Cerebellar nuclear complex (tissue), 1 donor: ENCODE measurements around the gene FAM20C.

ENCODE experiments used
- DNase-seq, 2 experiments: peaks; one replicate each; lab custom pipeline; 2025; lab: John Stamatoyannopoulos, UW

The FAM20C gene

DNA sequence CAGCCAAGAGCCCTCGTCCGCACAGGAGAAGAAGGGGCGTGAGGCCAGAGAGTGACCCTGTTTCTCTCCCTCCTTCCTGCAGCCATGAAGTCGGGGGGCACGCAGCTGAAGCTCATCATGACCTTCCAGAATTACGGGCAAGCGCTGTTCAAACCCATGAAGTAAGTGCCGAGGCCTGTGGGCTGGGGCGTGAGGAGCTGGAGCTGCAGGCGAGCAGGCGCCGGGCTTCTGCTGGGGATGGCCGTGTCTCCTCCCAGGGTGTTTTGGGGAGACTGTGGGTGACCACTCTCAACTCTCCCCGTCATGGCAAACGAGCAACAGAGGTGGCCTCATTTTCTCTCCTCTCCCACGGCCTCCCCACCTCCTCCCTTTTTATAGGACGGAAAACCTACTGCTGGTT, 16.4 kb downstream of the FAM20C start:
- DNase-seq, result no peak

GRCh38 chr7:209416-209815, 17.0 kb downstream of the FAM20C start:
- no peak for DNase-seq

DNA sequence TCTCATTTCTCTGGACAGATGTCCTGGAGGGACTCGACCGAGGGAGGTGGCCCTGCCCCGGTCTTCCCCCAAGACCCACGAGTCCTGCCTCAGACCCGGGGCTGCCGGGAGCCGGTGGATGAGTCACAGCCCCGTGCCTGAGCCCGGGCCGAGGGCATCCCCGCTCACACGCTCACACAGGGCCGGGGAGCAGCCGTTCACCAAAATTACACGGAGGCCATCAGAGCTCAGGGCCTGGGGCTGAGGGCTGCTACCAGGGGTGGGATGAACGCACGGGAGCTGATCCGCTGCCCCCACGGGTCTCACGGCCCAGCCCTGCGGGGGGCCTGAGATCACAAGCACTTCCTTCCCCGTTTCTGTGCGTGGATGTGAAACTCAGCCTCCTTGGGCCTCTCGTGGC, 17.5 kb downstream of the FAM20C start:
- DNase-seq, result no peak

- no peak for DNase-seq
These were observed 18.1 kb downstream of the FAM20C start for GRCh38 chr7:210401-210925.

DNA sequence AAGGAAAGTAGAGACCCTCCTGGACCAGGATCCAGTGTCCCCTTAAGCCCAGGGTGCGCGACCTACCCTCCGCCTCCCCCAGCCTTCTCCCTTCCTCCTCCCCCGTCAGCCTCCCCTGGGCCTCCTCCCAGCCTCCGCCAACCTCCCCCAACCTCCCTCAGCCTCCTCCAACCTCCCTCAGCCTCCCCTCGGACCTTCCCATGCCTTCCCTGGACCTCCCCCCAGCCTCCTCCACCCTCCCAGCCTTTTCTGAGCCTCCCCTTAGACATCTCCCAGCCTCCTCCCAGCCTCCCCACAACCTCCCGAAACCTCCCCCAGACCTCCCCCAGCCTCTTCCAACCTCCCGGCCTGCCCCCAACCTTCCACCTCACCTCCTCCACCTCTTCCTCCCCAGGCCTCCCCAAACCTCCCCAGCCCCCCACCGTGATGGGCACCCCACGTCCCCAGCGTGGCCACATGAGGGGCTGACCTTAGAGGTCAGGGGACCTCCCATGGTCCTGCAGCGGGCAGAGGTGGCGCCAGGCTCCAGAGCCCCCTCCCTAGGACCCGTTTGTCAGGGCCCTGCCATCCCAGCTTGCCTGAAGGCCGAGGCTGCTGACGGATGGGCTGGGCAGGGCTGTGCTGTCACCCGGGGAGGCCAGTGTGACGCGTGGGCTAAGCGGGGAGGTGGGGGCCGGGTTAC, 18.8 kb downstream of the FAM20C start:
- DNase-seq, result no peak

DNA sequence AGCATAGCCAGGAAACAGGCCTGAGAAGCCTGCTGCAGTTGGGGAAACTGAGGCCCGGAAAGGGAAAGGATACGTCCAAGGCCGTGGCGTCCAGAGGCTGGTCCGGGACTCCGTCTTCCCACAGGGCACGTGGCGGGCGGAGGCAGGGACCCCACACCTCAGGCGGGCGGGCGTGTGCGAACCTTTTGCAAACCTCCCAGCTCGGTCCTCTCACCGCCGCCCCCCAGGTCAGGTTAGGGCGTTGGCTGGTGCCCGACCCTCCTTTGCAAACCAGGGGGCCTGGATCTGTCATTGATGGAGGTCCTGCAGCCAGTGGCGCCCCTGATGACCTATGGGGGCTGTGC, 19.3 kb downstream of the FAM20C start:
- no peak for DNase-seq

- no peak for DNase-seq
These were observed 20.4 kb downstream of the FAM20C start for GRCh38 chr7:212754-213153.

GRCh38 chr7:213324-213993, 21.1 kb downstream of the FAM20C start:
- DNase-seq, result no peak

GRCh38 chr7:214410-215212, 22.2 kb downstream of the FAM20C start:
- no peak for DNase-seq

GRCh38 chr7:216360-217300, 24.3 kb downstream of the FAM20C start:
- no peak for DNase-seq

DNA sequence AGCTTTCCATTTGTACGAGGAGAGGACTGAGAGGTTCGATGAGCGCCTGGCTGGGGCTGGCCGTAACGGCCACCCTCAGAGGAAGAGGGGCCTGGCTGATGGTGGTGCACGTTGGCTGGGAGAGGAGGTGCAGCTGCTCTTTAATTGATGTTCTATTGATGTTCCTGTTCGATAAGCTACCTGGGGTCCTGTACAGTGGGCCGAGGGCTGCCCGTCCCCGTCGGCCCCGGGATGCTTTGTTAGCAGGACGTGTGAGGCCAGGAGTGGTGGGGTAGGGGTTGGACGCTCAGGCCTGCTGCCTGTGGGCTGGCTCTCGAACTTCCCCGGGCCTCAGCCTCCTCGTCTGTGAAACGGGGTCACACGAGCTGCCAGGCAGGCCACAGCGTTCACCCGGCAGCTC, 25.4 kb downstream of the FAM20C start:
- DNase-seq, result no peak

DNA sequence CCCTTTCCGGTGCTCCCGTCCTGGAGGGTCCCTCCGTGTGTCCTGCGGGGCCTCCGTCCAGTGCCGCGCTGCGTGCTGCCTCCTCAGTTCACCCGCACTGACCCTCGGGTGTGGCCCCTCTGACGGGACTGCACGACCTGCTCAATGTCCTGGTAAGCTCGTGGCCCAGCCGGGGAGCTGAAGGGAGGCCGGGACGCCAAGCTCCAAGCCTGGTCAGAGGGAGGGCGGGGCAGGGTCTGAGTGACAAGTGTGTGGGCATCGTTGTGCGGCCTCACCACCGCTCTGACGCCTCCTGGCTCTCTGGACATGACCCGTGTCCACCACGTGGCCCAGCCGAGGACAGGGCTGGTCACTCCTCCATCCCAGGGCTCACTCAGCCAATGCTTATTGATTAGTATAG, 25.9 kb downstream of the FAM20C start:
- DNase-seq, result no peak

DNA sequence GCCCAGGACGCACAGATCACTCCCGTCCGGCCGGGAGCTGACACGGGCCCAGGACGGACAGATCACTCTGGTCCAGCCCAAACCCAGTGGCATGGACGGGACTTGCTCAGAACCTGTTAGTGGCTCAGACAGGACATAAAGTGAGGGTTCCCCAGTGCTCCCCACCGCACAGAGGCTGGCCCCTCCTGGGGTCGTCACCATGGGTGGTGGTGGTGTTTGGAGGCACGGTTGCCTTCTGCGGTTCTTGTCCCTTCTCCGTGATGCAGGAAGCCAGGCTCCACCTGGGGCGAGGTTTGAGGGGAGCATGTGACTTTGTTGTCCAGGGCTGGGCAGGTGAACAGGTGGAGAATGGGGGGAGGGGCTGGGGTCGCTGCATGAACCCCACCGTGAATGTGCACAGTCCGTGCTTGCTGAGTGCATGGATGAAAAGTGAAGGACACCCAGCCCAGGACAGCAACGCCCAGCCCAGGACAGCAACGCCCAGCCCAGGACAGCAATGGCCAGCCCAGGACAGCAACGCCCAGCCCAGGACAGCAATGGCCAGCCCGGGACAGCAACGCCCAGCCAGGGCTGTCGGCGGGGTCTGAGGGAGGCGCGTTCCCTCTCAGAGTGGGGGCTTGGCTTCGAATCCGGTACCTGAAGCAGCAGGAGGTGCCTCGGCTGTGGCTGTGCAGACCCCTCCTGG, 26.7 kb downstream of the FAM20C start:
- no peak for DNase-seq

DNA sequence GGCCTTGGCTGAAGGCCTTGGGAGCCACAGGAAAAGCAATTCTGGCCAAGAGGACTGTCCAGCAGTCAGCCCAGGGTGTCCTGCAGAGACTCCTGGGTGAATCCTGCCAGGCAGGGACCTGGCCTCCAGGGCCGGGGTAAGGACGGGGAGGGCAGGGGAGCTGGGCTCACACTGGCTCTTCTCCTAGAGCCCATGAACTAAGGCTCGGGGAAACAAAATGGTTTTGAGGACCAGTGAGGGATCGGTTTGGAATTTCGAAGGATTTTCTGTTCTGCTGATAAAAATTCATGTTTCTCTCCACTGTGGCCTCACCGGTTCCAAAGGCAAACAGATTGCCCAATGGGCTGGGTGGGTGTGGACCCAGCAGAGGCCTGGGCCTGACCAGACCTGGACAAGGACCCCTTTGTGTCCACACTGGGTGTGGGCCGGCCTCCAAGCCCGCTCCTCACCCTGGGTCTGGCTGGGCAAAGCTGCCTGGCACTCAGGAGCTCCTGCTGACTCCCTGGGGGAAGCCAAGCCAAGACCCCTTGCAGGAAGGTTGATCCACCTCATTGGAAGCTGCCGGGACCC, 27.3 kb downstream of the FAM20C start:
- no peak for DNase-seq

GRCh38 chr7:220151-220841, 27.9 kb downstream of the FAM20C start:
- DNase-seq, result no peak

DNA sequence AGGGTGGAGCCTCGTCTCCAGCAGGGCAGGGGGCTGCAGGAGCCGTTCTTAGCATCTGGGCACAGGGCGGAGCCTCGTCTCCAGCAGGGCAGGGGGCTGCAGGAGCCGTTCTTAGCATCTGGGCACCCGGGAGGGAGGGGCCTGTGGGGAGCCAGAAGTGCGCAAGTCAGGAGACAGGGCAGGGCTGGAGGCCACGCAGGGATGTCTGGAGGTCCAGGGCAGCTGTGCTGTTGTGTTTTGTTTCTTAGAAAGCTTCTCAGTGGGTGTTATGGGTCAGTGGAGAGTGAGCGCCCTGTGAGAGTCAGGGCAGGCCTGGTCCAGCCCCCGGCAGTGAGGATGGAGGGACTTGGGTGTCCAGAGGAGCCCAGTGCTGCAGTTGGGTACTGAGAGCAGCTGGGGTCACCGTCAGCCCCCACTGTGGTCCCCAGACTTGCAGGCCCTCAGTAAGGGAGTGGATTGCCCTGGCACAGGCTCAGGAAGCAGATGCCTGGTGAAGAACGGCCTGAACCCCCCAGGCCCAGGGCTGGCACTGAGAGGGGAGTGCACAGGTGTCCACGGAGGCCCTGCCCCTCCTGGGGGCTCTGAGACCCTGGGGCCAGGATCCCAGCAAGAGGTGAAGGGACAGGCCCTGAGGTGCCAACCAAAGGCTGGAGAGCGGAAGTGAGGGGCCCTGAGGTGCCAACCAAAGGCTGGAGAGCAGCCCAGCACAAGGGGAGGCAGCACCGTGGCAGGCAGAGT, 29.8 kb downstream of the FAM20C start:
- no peak for DNase-seq

- DNase-seq, result no peak
These were observed 30.3 kb downstream of the FAM20C start for GRCh38 chr7:222716-223041.

- no peak for DNase-seq
These were observed 30.9 kb downstream of the FAM20C start for GRCh38 chr7:223118-223800.

DNA sequence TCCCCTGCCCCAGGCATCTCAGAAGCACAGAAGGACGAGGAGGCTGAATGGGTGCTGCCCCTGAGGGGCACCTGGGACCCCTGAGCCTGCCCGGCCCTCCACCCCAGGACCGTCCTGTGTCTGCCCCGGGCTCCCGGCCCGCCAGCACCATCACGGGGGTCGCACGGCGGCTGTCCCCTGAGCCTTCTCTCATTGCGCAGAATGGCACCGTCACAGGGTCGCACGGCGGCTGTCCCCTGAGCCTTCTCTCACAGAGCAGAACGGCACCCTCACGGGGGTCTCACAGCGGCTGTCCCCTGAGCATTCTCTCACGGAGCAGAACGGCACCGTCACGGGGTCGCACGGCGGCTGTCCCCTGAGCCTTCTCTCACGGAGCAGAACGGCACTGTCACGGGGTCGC, 31.5 kb downstream of the FAM20C start:
- DNase-seq, result no peak
